HG03520 (cell line): ENCODE results near the gene RMI1.

Source experiments
- ATAC-seq: cut with Tn5 transposase; IDR thresholded peaks from one replicate; pipeline ENCODE4 v1.9.1; 2021; ENCODE audit warnings: mild to moderate bottlenecking, moderate library complexity; ENCODE audit not compliant: unreplicated experiment

Gene RMI1

DNA sequence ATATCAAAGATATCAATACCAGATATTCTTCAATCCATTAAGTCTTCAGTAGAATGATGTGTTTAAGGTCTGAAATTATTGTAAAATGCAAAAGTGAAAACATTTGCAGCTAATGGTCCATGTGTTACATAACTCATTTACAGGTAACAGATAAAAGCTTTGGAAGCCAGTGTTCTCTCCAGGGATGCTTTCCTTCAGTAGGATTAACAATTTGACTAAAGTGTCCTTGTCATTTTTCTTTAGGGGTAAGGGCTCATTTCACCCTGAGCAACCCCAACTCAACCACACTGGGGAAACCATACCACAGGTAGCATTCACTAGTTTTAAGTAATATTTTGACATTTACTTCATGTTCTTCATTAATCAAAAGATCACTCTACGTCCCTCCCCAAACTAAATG lies 13.5 kb upstream of the RMI1 start:
- no peak for ATAC-seq

DNA sequence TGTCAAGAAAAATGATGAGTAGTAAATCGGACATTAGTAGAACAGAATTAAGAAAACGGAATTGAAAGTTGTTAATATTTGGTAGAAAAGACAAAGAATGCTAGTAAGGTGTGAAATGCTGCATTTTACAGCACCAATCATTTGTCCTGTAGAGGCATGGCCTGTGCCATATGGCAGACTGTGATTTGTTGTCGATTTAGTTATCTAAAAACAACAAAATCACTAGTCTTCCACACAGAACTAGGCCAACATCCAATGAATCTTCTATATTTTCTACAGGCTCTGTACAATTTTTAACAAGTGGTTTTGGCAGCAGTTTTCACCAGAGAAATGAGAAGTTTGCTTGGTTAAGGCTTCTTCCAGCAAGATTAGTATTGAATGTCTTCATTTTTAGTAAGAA lies 11.0 kb upstream of the RMI1 start:
- no peak for ATAC-seq

GRCh38 chr9:83971485-83971884 lies 9.1 kb upstream of the RMI1 start:
- no peak for ATAC-seq

GRCh38 chr9:83972286-83972685 lies 8.3 kb upstream of the RMI1 start:
- no peak for ATAC-seq

DNA sequence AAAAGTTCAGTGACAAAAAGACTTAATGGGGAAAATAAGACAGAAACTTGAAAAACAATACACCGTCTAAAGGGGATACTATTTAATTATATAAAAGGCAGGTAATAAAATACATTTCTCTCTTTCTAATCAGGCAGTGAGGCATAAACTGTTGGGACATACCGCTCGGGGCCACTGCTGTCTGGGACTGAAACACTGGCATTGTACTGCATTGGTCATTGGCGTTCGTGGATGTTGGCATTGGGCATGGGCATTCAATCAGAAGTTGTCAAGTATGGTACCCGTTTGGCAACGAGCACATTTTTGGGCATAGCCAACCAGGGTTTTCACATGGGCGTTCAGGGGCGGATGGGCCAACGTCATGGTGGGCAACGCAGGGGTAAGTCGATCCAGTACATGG lies 5.3 kb upstream of the RMI1 start:
- ATAC-seq = no peak

DNA sequence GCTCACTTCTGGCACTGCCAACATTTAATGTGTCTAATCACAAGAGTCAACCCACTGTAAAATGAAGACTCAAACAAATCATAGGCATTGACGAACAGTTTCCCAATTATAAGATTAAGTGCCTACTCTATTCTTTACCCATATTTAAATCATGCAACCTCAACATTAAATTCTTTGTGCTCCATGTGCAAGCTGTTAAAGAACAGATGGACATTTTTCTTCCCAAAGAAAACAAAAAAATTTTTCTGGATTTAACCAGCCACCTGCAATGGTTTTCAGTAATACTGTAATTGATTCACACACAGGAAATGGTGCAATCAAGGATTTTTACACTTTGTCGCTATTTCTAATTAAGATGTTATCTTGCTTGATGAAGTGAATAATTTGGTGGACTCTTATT lies 4.2 kb upstream of the RMI1 start:
- ATAC-seq = no peak

- no peak for ATAC-seq
Measured at GRCh38 chr9:83977196-83977595, 3.4 kb upstream of the RMI1 start.

DNA sequence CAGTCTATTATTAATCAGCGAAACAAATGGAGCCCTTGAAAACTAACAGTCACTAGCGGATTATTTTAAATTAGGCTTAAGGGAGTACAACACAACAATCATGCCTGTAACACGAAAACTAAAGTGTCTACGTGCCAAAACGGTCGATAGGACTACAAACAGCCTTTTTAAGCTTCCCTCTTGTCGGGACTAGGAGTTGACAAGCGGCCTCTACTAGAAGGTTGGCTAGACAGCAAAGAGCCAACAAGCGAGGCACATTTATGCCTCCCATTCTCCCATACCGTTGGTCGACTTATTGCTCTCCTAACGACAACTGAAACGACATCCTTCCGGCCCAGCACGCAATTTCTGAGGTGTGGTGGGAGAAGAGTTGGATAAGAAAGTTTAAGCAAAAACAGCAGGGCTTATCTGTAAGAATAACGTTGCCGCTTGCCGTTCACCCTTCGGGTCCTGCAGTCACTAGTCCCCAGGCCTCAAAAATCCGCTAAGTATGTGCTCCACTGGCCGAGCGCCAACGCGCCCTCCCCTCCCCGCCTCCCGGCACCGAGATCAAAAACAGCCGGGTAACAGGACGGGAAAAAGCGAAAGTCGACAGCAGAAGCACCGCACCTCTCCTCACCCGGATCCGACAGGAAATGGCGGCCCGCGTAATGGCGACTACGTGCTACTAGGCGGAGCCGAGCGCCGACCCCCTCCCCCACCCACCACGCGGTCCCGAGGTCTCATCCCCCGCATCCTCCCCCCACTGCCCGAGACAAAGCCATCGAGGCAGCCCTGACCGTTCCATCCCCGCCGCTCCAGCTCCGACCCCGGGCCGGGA lies 1.4 kb upstream of the RMI1 start:
- no peak for ATAC-seq

GRCh38 chr9:83979812-83980394 lies 702 bp upstream of the RMI1 start, which contains the start of gene HNRNPK:
Gene HNRNPK (minus strand): TSS chr9:83980215. CDS start chr9:83978252, 1,963 bp downstream.
- ATAC-seq = peak; percentile 82

- no peak for ATAC-seq
Measured at GRCh38 chr9:83981126-83981871, 694 bp downstream of the RMI1 start.

DNA sequence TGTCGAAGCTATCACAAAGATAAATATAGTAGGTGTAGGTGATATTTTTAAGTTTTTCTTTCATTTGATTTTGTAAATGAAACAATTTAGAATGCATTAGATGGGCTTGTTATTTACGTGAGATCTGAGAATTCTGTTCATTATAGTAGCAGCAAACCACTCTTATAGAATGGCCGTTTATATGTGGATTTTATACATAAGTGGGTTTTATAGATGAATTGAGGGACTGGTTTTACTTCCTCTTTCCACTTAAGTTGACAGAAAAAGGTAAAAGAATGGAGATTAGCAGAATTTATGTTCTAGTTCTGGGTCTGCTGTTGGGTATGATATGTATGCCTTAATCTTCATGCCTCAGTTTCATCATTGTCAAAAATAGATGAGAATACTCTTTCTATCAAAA lies 5.6 kb downstream of the RMI1 start:
- ATAC-seq = peak; percentile 48

- ATAC-seq = no peak
Measured at GRCh38 chr9:83986765-83987401, 6.3 kb downstream of the RMI1 start.

GRCh38 chr9:83987402-83987791 lies 6.8 kb downstream of the RMI1 start:
- ATAC-seq = no peak

- no peak for ATAC-seq
Measured at GRCh38 chr9:83988411-83988810, 7.8 kb downstream of the RMI1 start.

DNA sequence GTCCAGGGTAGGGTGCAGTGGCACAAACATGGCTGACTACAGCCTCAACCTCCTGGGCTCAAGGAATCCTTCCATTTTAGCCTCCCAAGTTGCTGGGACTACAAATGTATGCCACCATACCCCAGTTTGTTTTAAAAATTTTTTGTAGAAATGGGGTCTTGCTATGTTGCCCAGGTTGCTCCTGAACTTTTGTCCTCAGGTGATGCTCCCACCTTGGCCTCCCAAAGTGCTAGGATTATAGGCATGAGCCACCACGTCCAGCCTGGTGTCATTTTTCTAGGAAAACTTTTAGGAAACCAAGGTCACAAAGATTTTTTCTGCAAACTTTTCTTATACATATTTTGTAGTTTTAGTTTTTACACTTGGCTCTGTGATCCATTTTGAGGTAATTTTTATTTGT lies 10.8 kb downstream of the RMI1 start:
- no peak for ATAC-seq

GRCh38 chr9:83992407-83992806 lies 11.8 kb downstream of the RMI1 start:
- ATAC-seq = no peak

GRCh38 chr9:83992901-83993300 lies 12.3 kb downstream of the RMI1 start:
- ATAC-seq = no peak

- ATAC-seq = no peak
Measured at GRCh38 chr9:83996126-83996525, 15.5 kb downstream of the RMI1 start.

DNA sequence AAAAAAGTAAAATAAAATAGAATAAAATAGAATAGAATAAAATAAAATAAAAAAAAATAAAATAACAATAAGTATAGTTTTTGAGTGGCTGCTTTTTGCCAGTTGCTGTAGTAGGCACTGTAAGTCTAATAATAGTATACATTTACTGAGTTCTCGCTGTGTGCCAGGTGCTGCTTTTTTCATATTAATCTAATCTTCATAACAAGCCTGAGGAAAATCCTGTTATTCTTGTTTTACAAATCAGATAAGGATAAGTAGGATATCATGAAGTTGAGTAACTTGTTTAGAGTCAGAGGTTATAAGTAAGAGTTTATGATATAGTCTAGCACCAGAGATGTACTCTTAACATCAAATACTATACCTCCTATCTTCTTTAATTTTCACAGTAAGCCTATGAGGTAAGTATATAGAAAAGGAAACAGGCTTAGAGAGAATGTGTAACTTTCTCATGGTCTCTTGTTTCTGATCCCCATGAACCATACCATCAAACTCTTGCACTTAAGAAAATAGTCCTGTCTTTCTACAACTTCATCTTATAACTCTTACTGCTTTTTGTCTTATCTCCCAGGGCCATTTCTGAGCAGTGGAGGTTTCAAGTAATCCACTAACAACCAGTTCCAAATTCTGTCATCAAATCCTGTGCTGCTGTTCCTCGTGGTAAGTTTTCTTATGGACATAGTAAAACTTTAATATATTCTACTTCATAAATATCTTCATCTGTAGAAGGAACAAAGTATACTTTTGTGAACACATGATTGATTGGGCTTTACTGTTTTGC lies 18.7 kb downstream of the RMI1 start:
- no peak for ATAC-seq

- ATAC-seq = no peak
Measured at GRCh38 chr9:84000186-84000585, 19.6 kb downstream of the RMI1 start.

- no peak for ATAC-seq
Measured at GRCh38 chr9:84001621-84002020, 21.0 kb downstream of the RMI1 start.
